Hair follicular keratinocyte (primary cell): ENCODE data around the gene HAT1. TPM values are rescaled to one million over a fixed set of nuclear protein-coding genes. Genes with fewer than 3 reads are reported as not detected.

Source experiments
- total RNA-seq: library from RNA; depleted of rRNA; stranded (reverse); fragments of >200 nt; gene quantifications from 2 replicates; pipeline ENCODE4 v1.2.3, GENCODE V29; 2015

The HAT1 gene, protein sequence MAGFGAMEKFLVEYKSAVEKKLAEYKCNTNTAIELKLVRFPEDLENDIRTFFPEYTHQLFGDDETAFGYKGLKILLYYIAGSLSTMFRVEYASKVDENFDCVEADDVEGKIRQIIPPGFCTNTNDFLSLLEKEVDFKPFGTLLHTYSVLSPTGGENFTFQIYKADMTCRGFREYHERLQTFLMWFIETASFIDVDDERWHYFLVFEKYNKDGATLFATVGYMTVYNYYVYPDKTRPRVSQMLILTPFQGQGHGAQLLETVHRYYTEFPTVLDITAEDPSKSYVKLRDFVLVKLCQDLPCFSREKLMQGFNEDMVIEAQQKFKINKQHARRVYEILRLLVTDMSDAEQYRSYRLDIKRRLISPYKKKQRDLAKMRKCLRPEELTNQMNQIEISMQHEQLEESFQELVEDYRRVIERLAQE
- 36.4 and 69.1 TPM in 2 replicates for total RNA-seq

DNA sequence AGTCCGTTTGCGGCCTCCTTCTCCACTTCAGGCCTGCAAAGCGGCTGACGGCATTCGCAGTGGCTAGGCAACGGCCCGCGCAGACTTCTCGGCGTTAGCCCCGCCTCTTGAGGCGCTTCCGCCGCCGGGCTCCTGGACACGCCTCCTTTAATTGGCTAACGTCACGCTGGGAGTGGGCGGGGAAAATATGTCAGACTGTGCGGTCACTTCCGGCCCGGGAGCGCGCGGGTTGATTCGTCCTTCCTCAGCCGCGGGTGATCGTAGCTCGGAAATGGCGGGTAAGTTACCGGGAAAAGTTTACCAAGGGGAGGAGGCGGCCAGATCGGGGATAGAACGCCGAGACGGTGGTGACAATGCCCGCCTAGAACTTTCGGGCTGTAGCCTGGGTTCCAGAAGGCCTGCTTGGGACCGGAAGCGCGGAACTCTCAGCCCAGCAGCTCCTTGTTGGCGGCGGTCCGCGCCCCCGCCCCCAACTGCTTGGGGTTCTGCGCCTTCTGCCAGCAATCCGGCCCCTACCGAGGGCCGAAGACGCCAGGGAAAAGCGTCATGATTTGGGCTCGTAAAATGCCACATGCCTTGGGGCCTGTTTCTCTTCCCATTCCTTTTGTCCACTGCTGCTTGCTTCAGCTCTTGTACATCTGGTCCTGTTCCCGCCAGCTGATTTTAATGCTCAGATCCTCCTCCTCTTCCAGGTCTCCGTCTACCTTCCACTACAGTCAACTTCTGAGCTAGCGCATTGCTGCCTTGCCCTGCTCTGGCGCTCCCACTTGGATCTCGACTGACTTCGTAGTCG, at the start of gene HAT1:
Gene HAT1, plus strand, starts transcription at position 232 of the 793 bp plus-strand sequence. Its CDS starts 40 bp downstream, at position 272.

DNA sequence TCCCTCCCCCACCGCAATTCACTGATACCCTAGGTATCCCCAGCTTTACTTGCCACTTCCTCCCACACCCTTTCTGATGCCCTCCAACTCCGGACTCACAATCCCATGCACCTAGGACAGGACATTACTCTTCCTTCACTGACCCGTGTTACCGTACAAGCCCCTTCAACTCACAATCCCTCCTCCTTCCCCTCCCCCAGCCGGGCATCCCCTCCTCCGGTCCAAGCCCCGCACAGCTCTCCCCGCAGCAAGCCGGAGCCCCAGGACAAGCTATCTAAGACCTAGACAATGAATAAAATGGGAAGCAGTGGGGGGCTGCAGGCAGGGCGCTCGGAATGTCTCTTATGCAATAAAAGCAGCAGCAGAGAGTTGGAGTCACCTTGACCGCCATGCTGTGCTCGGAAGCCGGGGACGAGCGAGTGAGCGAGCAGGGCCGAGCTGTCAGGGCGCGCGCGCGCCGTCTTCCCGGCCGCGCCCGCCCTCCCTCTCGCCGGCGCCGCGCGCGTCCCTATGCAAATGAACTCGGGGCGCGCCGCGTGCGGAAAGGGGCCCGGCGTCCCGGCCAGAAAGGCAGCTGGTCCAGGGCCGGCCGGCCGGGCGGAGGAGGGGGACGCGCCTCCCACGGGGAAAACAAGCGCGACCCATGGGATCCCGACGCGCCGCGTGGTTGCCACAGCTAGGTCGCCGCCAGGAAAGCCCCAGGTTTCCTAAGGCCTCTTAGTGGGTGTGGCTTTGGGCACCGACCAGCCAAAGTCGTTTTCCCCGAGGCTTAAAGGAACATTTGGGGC, 28.2 kb upstream of the HAT1 start, which contains the start of gene SLC25A12:
Gene SLC25A12, minus strand, starts transcription at position 421 of the 788 bp plus-strand sequence. Its CDS starts 30 bp downstream, at position 391.

DNA sequence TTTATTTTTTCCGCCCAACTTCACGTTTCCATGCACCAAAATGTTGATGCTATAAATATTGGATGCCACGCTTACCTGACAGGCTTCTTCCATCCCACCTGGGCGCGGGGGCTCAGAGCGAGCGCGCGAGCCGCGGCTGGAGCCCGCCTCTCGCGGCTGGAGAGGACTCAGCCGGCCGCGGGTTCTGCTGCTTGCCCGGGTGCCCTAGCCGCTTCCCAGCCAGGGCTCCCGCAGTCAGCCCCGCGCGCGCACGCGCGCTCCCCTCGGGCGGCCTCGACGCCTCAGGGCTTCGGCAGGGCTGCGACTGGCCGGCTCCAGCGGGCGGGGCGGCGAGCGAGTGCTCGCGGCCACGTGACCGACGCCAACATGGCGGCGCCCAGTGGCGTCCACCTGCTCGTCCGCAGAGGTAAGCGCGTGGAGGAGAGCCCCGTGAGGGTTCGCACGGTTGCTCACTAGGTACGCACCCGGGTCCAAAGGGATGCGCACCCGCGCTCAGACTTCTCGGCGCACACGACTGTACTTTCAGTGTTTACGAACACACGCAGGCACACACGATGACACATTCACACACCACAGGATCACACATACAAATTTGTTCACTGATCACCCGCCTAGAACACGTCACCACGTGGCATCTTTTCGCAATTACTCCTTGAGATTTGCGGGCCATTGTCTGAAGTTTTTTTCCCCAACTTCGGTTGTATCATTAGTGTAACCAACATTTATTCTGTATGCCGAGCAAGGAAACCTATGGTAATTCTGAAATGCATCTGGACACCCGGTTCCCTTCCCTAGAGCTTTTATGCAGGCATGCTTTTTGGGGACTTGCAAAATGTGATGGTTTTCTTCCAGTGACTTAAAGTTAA, 77.6 kb downstream of the HAT1 start, which contains the start of gene METAP1D:
Gene METAP1D, plus strand, starts transcription at position 350 of the 866 bp plus-strand sequence. Its CDS starts 17 bp downstream, at position 367.

Other genes starting within 250 kb of the HAT1 start
- 99.5 and 103 TPM in 2 replicates for gene DYNC1I2, start 235.0 kb upstream of the HAT1 start, total RNA-seq
- 9.7 and 12.5 TPM in 2 replicates for gene SLC25A12, start 28.2 kb upstream of the HAT1 start, total RNA-seq
- gene METAP1D, start 77.5 kb downstream of the HAT1 start, total RNA-seq, result 2.0 and 2.1 TPM in 2 replicates
- gene DLX1, start 163.0 kb downstream of the HAT1 start, total RNA-seq, result 1.7 and 1.8 TPM in 2 replicates
- gene DLX2, start 180.4 kb downstream of the HAT1 start, total RNA-seq, result 0.46 and 1.0 TPM in 2 replicates